AG04449 (cell line): ENCODE data around the gene GDPD5.
A peak's percentile ranks its signal among the peaks of the same experiment; 100 is the strongest.

Experiments
- CTCF ChIA-PET: fragments of 350-600 bp; formaldehyde crosslinking; extraction: SDS; loops from one replicate; lab custom pipeline; 2021; ENCODE audit warnings: antibody characterized with exemption; lab: Yijun Ruan, JAX
- POLR2A ChIA-PET: fragments of 400-600, 350-600 bp; formaldehyde crosslinking; extraction: SDS; loops from one replicate; lab custom pipeline; 2020; ENCODE audit warnings: antibody characterized with exemption, inconsistent platforms; lab: Yijun Ruan, JAX
- DNase-seq: peaks from one replicate; pipeline ENCODE4 v3.0.0-alpha.2; 2010; ENCODE audit warnings: low read depth, low spot score
- H3K4me3 ChIP-seq: 2 replicates; pipeline ENCODE4 v1.5.1; 2011; ENCODE audit warnings: low read depth, mild to moderate bottlenecking, control low read depth, low read length
- CTCF ChIP-seq: IDR thresholded peaks from one replicate; pipeline ENCODE4 v1.5.1; 2011; ENCODE audit warnings: mild to moderate bottlenecking, moderate library complexity, low read length, control low read depth, inconsistent platforms; ENCODE audit not compliant: insufficient read depth; ENCODE audit errors: missing control alignments

Gene GDPD5

GRCh38 chr11:75478783-75479596 is 46.8 kb downstream of the GDPD5 start:
- CTCF ChIA-PET: interaction anchor here (1.2 kb wide), 1 partner anchor 33 kb away, joined by 3 read pairs; no protein-coding TSS in a partner anchor
- no peak for DNase-seq
- H3K4me3 ChIP-seq: no peak overlapping the region
- POLR2A ChIA-PET: interaction anchor here (0.8 kb wide), 1 partner anchor 11 kb away, joined by 6 read pairs; no protein-coding TSS in a partner anchor
- TF ChIP-seq CTCF: no peak

GRCh38 chr11:75477614-75477935 is 48.2 kb downstream of the GDPD5 start:
- TF ChIP-seq CTCF: no peak
- ChIA-PET POLR2A (no interaction called here), CTCF (interaction anchor here (1.4 to 3.5 kb wide), 4 partner anchors 11 to 32 kb away, joined by 4 to 17 read pairs (median 6); no protein-coding TSS in a partner anchor)
- H3K4me3 ChIP-seq: no peak overlapping the region
- no peak for DNase-seq

GRCh38 chr11:75476739-75477613 is 48.8 kb downstream of the GDPD5 start:
- TF ChIP-seq CTCF: no peak
- DNase-seq: no peak
- ChIA-PET POLR2A (no interaction called here), CTCF (interaction anchor here (0.9 to 3.5 kb wide), 5 partner anchors 10 to 31 kb away, joined by 3 to 17 read pairs (median 5); no protein-coding TSS in a partner anchor)
- no peak overlapping the region for H3K4me3 ChIP-seq

GRCh38 chr11:75475767-75476650 is 49.7 kb downstream of the GDPD5 start:
- no peak for TF ChIP-seq CTCF
- CTCF ChIA-PET: interaction anchor here (0.9 to 3.5 kb wide), 6 partner anchors 14 to 56 kb away, joined by 3 to 17 read pairs (median 4); no protein-coding TSS in a partner anchor
- no peak overlapping the region for H3K4me3 ChIP-seq
- POLR2A ChIA-PET: interaction anchor here (1.2 kb wide), 1 partner anchor 23 kb away, joined by 4 read pairs; no protein-coding TSS in a partner anchor
- DNase-seq: no peak

GRCh38 chr11:75474878-75475766 is 50.6 kb downstream of the GDPD5 start:
- DNase-seq: no peak
- TF ChIP-seq CTCF: no peak
- ChIA-PET CTCF (interaction anchor here (0.9 to 3.5 kb wide), 4 partner anchors 13 to 57 kb away, joined by 3 to 17 read pairs (median 4); no protein-coding TSS in a partner anchor), POLR2A (interaction anchor here (1.2 kb wide), 1 partner anchor 22 kb away, joined by 4 read pairs; no protein-coding TSS in a partner anchor)
- peak overlapping the region; percentile 18; the same call in 1 of the 2 replicates for H3K4me3 ChIP-seq
